HG02798 (cell line): ENCODE results near the gene PCDHGC4.
A peak's percentile ranks its signal among the peaks of the same experiment; 100 is the strongest.

Experiments used
- ATAC-seq: cut with Tn5 transposase; IDR thresholded peaks from one replicate; pipeline ENCODE4 v1.9.1; 2021; ENCODE audit warnings: mild to moderate bottlenecking; ENCODE audit not compliant: unreplicated experiment, poor library complexity

PCDHGC4 gene

GRCh38 chr5:141489841-141490240 is 5.0 kb downstream of the PCDHGC4 start:
- ATAC-seq, result no peak

- ATAC-seq, result no peak
Measured at GRCh38 chr5:141490271-141490670, 5.4 kb downstream of the PCDHGC4 start.

GRCh38 chr5:141490771-141491170 is 5.9 kb downstream of the PCDHGC4 start:
- ATAC-seq, result no peak

- ATAC-seq, result no peak
Measured at GRCh38 chr5:141491323-141492167, 6.7 kb downstream of the PCDHGC4 start.

GRCh38 chr5:141492168-141492885 is 7.5 kb downstream of the PCDHGC4 start:
- peak; percentile 82 for ATAC-seq

- ATAC-seq, result no peak
Measured at GRCh38 chr5:141493500-141494422, 8.9 kb downstream of the PCDHGC4 start.

GRCh38 chr5:141494761-141495452 is 10.1 kb downstream of the PCDHGC4 start:
- no peak for ATAC-seq

- ATAC-seq, result no peak
Measured at GRCh38 chr5:141495453-141495811, 10.6 kb downstream of the PCDHGC4 start.

- ATAC-seq, result no peak
Measured at GRCh38 chr5:141496038-141496437, 11.2 kb downstream of the PCDHGC4 start.

GRCh38 chr5:141501761-141502160 is 16.9 kb downstream of the PCDHGC4 start:
- ATAC-seq, result no peak

GRCh38 chr5:141503681-141504080 is 18.9 kb downstream of the PCDHGC4 start:
- ATAC-seq, result no peak

- no peak for ATAC-seq
Measured at GRCh38 chr5:141504216-141504615, 19.4 kb downstream of the PCDHGC4 start.

- no peak for ATAC-seq
Measured at GRCh38 chr5:141506381-141507155, 21.7 kb downstream of the PCDHGC4 start.

GRCh38 chr5:141507387-141508091 is 22.7 kb downstream of the PCDHGC4 start:
- peak; percentile 41 for ATAC-seq

GRCh38 chr5:141508440-141508797 is 23.6 kb downstream of the PCDHGC4 start:
- ATAC-seq, result no peak

GRCh38 chr5:141508798-141509611 is 24.2 kb downstream of the PCDHGC4 start:
- no peak for ATAC-seq

GRCh38 chr5:141510160-141510559 is 25.3 kb downstream of the PCDHGC4 start:
- ATAC-seq, result no peak
